B cell (primary cell): Measurements from ENCODE around the gene RPRD1A. TPM values are rescaled to one million over a fixed set of nuclear protein-coding genes. Genes with fewer than 3 reads are reported as not detected.

Experiments
- ATAC-seq: fragments of 200-7000 bp; cut with Tn5 transposase; one replicate; pipeline ENCODE4 v1.10.0; 2021; ENCODE audit warnings: low read depth, mild to moderate bottlenecking, moderate number of reproducible peaks, moderate library complexity
- CTCF ChIA-PET: fragments of 350-600 bp; sonication (Branson Sonifier 250); formaldehyde crosslinking; loops from one replicate; lab custom pipeline; 2021; ENCODE audit warnings: antibody characterized with exemption, inconsistent platforms; lab: Charles Lee
- POLR2A ChIA-PET: fragments of 350-600 bp; sonication (Branson Sonifier 250); formaldehyde crosslinking; loops from one replicate; lab custom pipeline; 2021; ENCODE audit warnings: antibody characterized with exemption; lab: Charles Lee
- DNase-seq: peaks from one replicate; pipeline ENCODE4 v3.0.0; 2013
- H2AFZ ChIP-seq: 2 replicates; pipeline ENCODE4 v1.6.1; 2012; ENCODE audit warnings: mild to moderate bottlenecking, low read depth, low read length; ENCODE audit not compliant: insufficient read depth, poor library complexity, severe bottlenecking
- H3K27ac ChIP-seq, 2 donors: 1 replicate in 1 of 2; 2 replicates in 1 of 2; pipeline ENCODE4 v1.5.1; 2012 to 2013; ENCODE audit warnings: low read length in 2 of 2, mild to moderate bottlenecking in 2 of 2, moderate library complexity in 1 of 2
- H3K27me3 ChIP-seq, 4 experiments: fragments of 200-600 bp in 1 of 4; sonication (generic) in 1 of 4; replicated peaks in 1 of 4; 1 replicate in 2 of 4; 2 replicates in 2 of 4; pipeline versions ENCODE4 v1.6.1 to v1.7.0; 2013 to 2016; ENCODE audit warnings: low read length in 3 of 4, mild to moderate bottlenecking in 2 of 4, mixed read lengths in 1 of 4, moderate library complexity in 1 of 4; ENCODE audit not compliant: insufficient read depth in 4 of 4, control insufficient read depth in 3 of 4; ENCODE audit errors: control extremely low read depth in 1 of 4
- H3K36me3 ChIP-seq, 2 experiments: replicated peaks in 1 of 2; 1 replicate in 1 of 2; 2 replicates in 1 of 2; pipeline versions ENCODE4 v1.6.1 to v1.7.1; 2013; ENCODE audit warnings: low read length in 1 of 2; ENCODE audit not compliant: insufficient read depth in 2 of 2, control insufficient read depth in 1 of 2; ENCODE audit errors: control extremely low read depth in 1 of 2, extremely low read depth in 1 of 2
- H3K4me1 ChIP-seq, 2 donors: fragments of 200-600 bp in 1 of 2; sonication (generic) in 1 of 2; 1 replicate in 1 of 2; 2 replicates in 1 of 2; pipeline versions ENCODE4 v1.5.1 to v1.6.1; 2013 to 2017; ENCODE audit warnings: low read length in 2 of 2; ENCODE audit not compliant: control insufficient read depth in 2 of 2, insufficient read depth in 2 of 2
- H3K4me2 ChIP-seq: replicated peaks from 2 replicates; pipeline ENCODE3; 2012; ENCODE audit warnings: mild to moderate bottlenecking, low read depth, low read length; ENCODE audit not compliant: poor library complexity, severe bottlenecking
- H3K4me3 ChIP-seq, 5 experiments: fragments of 200-600 bp in 1 of 5; sonication (generic) in 1 of 5; 1 replicate in 3 of 5; 2 replicates in 2 of 5; pipeline versions ENCODE4 v1.5.1 to v1.7.0; 2011 to 2016; ENCODE audit warnings: low read length in 4 of 5, mild to moderate bottlenecking in 4 of 5, low read depth in 2 of 5, control low read depth in 1 of 5, moderate library complexity in 1 of 5; ENCODE audit not compliant: insufficient read depth in 1 of 5; ENCODE audit errors: control extremely low read depth in 1 of 5, extremely low read depth in 1 of 5
- H3K79me2 ChIP-seq: fragments of 200-600 bp; sonication (generic); one replicate; pipeline ENCODE4 v1.6.0; 2016; ENCODE audit warnings: low read length; ENCODE audit not compliant: control insufficient read depth, insufficient read depth
- H3K9ac ChIP-seq: fragments of 200-600 bp; sonication (generic); 2 replicates; pipeline ENCODE4 v1.6.1; 2017; ENCODE audit warnings: mild to moderate bottlenecking, low read length, moderate library complexity
- H3K9me3 ChIP-seq, 3 donors: one replicate each; pipeline versions ENCODE4 v1.6.1 to v1.7.1; 2013; ENCODE audit warnings: low read length in 2 of 3; ENCODE audit not compliant: control insufficient read depth in 2 of 3, insufficient read depth in 1 of 3; ENCODE audit errors: control extremely low read depth in 1 of 3
- H4K20me1 ChIP-seq: 2 replicates; pipeline ENCODE4 v1.6.0; 2012; ENCODE audit warnings: mild to moderate bottlenecking, low read length; ENCODE audit not compliant: insufficient read depth, control insufficient read depth, poor library complexity, severe bottlenecking
- H3K27ac Mint-ChIP-seq: one replicate; pipeline ENCODE4 v1.8.0; 2021; ENCODE audit warnings: mixed read lengths
- H3K27me3 Mint-ChIP-seq: one replicate; pipeline ENCODE4 v1.8.0; 2021; ENCODE audit warnings: mixed read lengths
- H3K4me1 Mint-ChIP-seq: one replicate; pipeline ENCODE4 v1.8.0; 2021; ENCODE audit warnings: mixed read lengths
- H3K4me3 Mint-ChIP-seq: one replicate; pipeline ENCODE4 v1.8.0; 2021; ENCODE audit warnings: mixed read lengths
- H3K9me3 Mint-ChIP-seq: one replicate; pipeline ENCODE4 v1.8.0; 2022; ENCODE audit warnings: mixed read lengths; ENCODE audit not compliant: insufficient read depth
- CTCF ChIP-seq: fragments of 200-600 bp; IDR thresholded peaks from one replicate; pipeline ENCODE4 v1.8.0; 2022; ENCODE audit warnings: antibody characterized with exemption, mild to moderate bottlenecking
- EZH2 ChIP-seq: IDR thresholded peaks from 2 replicates; pipeline ENCODE4 v1.6.1; 2012; ENCODE audit warnings: borderline replicate concordance, low read depth, mild to moderate bottlenecking, moderate library complexity, low read length; ENCODE audit not compliant: insufficient read depth, poor library complexity, severe bottlenecking
- WGBS: methylation state at CpG from one replicate; pipeline ENCODE4 v1.1.5; 2013; ENCODE audit warnings: missing lambda C conversion rate; ENCODE audit not compliant: insufficient coverage; 5-methylcytosine and 5-hydroxymethylcytosine counted together
- intact Hi-C: fragments of 100-400 bp; cut with micrococcal nuclease; formaldehyde crosslinking; loops from one replicate; pipeline ENCODE4 v1.10.0; 2022
- polyA plus RNA-seq: library from polyadenylated mRNA; depleted of rRNA; stranded (reverse); fragments of >200 nt; gene quantifications from 2 replicates; pipeline ENCODE4 v1.2.3, GENCODE V29; 2012
- total RNA-seq, 2 donors: library from RNA; stranded (reverse); fragments of 120-200 nt in 1 of 2; gene quantifications; 1 replicate in 1 of 2; 2 replicates in 1 of 2; pipeline versions ENCODE4 v1.2.3 to v1.2.4, GENCODE V29; 2013 to 2022

Gene RPRD1A
- total and polyA plus RNA-seq, 2 donors (not counting 1 experiment from before 2014, with no cell fraction given) = 27.6 to 62.6 TPM

DNA sequence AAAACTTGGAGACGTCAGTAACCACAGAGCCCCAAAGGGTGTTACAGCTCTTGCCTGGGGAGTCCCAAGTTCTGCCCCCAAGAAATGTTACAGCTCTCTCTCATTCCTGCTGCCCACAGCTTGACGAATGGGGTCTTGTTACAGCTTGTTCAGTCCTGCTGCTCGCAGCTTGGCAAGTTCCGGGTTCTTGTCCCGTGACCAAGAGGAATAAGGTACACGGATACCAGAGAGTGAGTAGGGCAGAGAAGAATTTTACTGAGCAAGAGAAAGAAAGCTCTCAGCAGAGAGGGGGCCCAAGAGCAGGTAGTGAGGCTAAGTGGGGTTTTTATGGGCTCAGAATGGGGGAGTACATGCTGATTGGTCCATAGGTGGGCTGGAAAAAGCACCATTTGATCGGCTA lies 34.6 kb upstream of the RPRD1A start:
- intact Hi-C loops = no loop called here
- Mint-ChIP-seq H3K27me3 (peaks cover 14% of the 10 kb centered on the region), H3K9me3 (no peaks in the 10 kb centered on the region), H3K27ac (no peak overlapping the region), H3K4me3 (no peak overlapping the region), H3K4me1 (no peaks in the 10 kb centered on the region)
- no peak for TF ChIP-seq CTCF
- no peak for TF ChIP-seq EZH2
- ChIA-PET CTCF (no interaction called here), POLR2A (no interaction called here)
- no peaks in the 10 kb centered on the region for H3K27me3 ChIP-seq
- H3K4me2 ChIP-seq = no peak overlapping the region
- no peak overlapping the region for H3K4me3 ChIP-seq
- DNase-seq (no peak), ATAC-seq (no peak)
- H3K4me1 ChIP-seq = no peaks in the 10 kb centered on the region
- H3K9ac ChIP-seq = no peak overlapping the region
- 97% methylated on average over 7 of the region's 7 CpGs for WGBS
- peaks cover 0 to 14% (median 4%) of the 10 kb centered on the region in 3 donors for H3K9me3 ChIP-seq
- no peak overlapping the region for H3K27ac ChIP-seq
- H3K79me2 ChIP-seq = no peaks in the 10 kb centered on the region
- H3K36me3 ChIP-seq = no peaks in the 10 kb centered on the region
- no peak overlapping the region for H2AFZ ChIP-seq
- no peaks in the 10 kb centered on the region for H4K20me1 ChIP-seq

DNA sequence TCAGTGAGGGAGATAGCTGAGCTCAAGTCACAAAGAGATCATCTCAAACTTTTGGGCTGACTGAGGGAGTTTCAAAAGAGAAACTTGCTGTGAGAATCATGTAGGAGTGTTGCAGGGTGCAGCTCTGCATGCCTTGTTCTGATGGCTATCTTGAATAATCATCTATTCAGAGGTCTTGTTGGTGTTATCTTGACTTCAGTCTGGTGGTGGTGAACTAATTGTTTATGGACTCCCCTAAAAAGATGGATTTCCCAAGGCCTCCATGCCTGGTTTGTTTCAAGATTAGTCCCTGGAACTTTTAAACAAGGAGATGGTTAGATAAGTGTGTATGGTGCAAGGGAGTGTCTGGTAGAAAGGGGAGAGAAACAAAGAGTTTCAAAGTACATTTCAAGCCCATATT lies 32.0 kb upstream of the RPRD1A start:
- H3K4me2 ChIP-seq = no peak overlapping the region
- Mint-ChIP-seq H3K27ac (no peak overlapping the region), H3K9me3 (no peaks in the 10 kb centered on the region), H3K4me1 (no peaks in the 10 kb centered on the region), H3K4me3 (no peak overlapping the region), H3K27me3 (peaks cover 20% of the 10 kb centered on the region)
- no peak for DNase-seq
- intact Hi-C loops = no loop called here
- H3K9ac ChIP-seq = no peak overlapping the region
- H3K4me1 ChIP-seq = no peaks in the 10 kb centered on the region
- no peaks in the 10 kb centered on the region for H3K27me3 ChIP-seq
- H4K20me1 ChIP-seq = no peaks in the 10 kb centered on the region
- ChIA-PET CTCF (interaction anchor here (0.7 to 9.1 kb wide), 4 partner anchors 32 to 184 kb away, joined by 3 to 213 read pairs (median 4); no protein-coding TSS in a partner anchor), POLR2A (interaction anchor here (0.7 kb wide), 1 partner anchor 9 kb away, joined by 9 read pairs; no protein-coding TSS in a partner anchor)
- no peak overlapping the region for H2AFZ ChIP-seq
- ATAC-seq = no peak
- no peak overlapping the region for H3K27ac ChIP-seq
- no peaks in the 10 kb centered on the region for H3K36me3 ChIP-seq
- H3K9me3 ChIP-seq = peaks cover 0 to 14% (median 4%) of the 10 kb centered on the region in 3 donors
- TF ChIP-seq CTCF (no peak), EZH2 (no peak)
- H3K4me3 ChIP-seq = no peak overlapping the region
- no peaks in the 10 kb centered on the region for H3K79me2 ChIP-seq
